AML-193 (cell line): ENCODE data around the gene CHPF.

ENCODE experiments used
- DNase-seq, 2 experiments: peaks; one replicate each; lab custom pipeline; 2025; lab: John Stamatoyannopoulos, UW

CHPF gene

GRCh38 chr2:219551441-219552381, 8.1 kb upstream of the CHPF start:
- no peak for DNase-seq

- DNase-seq: no peak
These were observed 6.0 kb upstream of the CHPF start for GRCh38 chr2:219549619-219550018.

- no peak for DNase-seq
These were observed 5.4 kb upstream of the CHPF start for GRCh38 chr2:219548990-219549389.

DNA sequence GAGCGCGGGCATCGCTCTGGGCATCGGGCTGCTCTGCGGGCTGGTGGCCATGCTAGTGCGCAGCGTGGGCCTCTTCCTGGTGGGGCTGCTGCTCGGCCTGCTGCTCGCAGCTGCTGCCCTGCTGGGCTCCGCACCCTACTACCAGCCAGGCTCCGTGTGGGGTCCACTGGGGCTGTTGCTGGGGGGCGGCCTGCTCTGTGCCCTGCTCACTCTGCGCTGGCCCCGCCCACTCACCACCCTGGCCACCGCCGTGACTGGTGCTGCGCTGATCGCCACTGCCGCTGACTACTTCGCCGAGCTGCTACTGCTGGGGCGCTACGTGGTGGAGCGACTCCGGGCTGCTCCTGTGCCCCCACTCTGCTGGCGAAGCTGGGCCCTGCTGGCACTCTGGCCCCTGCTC, 4.0 kb upstream of the CHPF start:
- no peak for DNase-seq

GRCh38 chr2:219545943-219546352, 2.3 kb upstream of the CHPF start:
- no peak for DNase-seq

DNA sequence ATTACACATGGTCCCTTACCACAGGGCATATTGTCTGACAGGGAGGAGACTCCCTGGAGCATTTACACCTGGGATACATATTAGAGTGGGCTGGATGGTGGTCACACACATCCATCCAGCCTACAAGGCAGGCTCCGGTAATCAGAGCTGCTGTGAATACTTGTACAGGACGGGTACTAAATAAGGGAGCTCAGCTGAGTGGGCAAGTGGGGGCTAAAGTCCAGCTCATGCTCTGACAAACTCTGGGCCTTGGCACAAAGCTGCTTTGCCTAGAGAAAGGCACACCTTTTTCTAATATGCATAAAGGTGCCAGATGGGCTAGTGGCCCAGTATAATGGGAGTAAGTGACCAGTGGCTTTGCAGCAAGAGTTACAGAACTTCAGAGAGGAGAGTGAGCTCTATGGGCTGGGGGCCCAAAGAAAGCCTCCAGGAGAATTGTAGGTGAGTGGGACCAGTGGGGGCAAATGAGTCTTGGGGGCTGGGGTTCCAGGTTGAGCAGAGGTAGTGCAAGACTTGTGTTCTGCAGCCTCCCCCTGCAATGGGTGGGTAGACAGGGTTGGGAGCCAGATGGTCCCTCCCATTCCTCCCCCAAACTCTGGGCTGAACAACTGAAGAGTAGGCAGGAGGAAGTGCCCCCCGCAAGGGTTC, 1.8 kb upstream of the CHPF start:
- DNase-seq: no peak

DNA sequence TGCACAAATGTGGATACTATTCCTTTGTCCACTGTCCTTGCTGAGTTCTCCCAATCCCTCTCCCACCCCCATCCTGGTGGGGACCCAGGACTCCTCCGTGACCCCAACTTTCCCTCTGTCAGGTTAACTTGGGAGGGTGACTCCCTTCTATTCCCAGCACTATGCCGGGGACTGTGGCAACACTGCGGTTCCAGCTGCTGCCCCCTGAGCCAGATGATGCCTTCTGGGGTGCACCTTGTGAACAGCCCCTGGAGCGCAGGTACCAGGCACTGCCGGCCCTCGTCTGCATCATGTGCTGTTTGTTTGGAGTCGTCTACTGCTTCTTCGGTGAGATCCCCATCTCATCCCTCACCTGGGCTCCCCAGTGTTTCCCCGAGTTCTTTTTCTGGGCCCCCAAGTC, 958 bp upstream of the CHPF start:
- no peak for DNase-seq

DNA sequence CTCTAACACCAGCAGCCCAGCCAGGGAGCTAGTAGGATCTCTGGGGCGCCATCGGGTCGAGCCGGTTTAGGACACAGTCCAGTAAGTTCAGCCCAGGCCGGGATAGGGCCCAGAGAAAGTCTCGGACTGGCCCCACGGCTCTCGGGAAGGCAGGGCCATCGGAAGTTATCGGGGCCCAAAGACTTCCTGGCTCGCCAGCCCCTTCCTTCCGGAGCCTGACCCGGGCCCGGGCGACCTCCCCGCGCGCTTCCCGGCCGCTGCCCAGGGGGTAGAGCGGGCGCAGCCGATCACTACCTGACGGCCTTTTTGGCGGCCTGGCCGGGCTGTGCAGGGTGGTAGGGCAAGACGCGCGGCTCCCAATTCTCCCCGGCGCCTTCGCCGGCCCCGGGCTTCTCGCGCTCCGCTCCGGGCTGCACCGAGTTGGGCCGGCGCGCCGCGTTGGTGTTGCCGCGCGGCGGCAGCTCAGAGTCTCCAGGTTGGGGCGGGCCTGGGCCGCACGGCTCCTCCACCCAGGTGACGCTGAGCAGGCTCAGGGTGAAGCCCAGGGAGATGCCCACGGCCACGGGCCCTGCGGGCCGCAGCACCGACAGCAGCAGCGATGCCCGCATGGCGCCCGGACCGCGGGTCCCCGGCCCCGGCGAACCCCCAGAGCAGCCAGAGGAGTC, 546 bp downstream of the CHPF start:
- DNase-seq: no peak

DNA sequence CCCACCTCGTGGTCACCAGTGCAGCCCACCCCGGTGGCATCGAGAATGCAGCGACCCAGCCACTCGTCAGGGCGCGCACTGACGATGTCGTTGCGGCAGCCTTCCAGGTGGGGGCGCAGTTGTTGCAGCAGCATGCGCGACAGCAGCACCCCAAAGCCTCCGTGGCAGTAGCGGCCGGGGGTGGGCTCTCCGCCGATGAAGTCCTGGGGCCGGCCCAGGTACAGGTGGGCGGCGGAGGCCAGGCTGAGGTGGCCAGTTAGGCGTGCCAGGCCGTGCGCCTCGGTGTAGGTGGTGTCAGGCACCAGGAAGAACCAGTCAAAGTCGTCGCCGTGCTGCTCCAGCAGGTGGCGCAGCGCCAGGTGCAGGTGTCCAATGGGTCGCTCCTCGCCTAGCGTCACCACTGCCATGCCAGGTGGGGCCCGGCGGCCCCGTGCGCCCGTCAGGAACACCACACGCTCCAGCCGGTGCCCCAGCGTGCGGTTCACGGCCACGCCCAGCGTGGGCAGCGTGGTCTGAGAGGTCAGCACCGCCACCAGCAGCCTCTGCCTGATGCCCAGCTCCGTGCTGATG, 1.9 kb downstream of the CHPF start:
- peak; percentile 51 to 54 for DNase-seq

DNA sequence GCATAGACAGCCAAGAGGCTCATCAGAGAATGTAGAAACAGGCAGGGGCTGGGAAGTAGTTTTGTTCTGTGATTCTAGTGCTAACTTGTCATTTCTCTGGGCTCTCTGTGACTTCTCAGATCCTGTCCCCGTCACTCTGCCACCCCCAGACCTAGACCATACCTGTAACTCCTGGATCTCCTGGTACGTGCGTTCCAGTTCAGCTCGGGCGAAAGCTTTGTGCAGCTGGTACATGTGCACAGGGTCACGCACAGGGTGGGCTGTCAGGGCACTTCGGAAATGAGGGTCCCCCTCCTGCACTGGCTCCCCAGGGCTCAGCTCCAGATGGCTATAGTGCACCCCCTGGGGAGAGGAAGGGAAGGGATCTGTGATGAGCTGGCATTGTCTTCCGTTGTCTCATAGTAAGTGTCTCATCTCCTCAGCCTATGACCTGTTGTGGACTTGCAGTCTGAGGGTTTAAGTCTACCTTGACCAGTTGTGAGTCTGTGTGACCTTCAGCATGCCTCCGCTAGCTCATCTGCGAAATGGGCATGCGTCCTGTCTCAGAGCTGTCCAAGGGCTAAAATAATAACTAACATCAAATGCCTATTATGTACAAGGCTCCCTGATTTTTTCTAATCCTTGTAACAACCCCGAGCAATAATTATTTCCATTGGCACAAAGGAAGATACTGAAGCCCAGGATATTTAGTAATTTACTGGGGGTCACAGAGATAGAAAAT, 2.7 kb downstream of the CHPF start:
- DNase-seq: no peak

- no peak for DNase-seq
These were observed 3.5 kb downstream of the CHPF start for GRCh38 chr2:219539926-219540678.

GRCh38 chr2:219538956-219539788, 4.4 kb downstream of the CHPF start:
- DNase-seq: no peak

- DNase-seq: no peak
These were observed 5.1 kb downstream of the CHPF start for GRCh38 chr2:219538504-219538951.

- no peak for DNase-seq
These were observed 5.7 kb downstream of the CHPF start for GRCh38 chr2:219537657-219538488.

- no peak for DNase-seq
These were observed 6.6 kb downstream of the CHPF start for GRCh38 chr2:219536967-219537366.

DNA sequence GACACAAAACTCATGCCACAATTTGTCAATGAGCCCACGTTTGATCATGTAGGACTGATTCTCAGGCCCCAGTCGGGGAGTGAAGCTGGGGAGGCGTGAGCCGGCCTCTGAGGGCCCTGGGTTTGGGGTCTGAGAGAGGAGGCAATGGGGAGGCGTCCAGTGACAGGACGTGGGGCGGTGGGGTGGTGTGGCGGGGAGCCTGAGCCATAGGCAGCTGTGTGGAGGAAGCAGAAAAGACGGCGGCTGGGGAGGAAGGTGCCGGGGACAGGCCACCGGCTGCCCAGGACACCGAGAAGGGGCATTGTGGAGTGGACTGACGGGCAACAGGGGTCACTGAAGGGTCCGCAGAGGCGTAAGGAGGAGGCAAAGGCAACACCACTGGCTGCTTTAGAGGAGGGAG, 7.2 kb downstream of the CHPF start:
- no peak for DNase-seq

GRCh38 chr2:219533930-219534661, 9.5 kb downstream of the CHPF start:
- DNase-seq: no peak

GRCh38 chr2:219532378-219532649, 11.3 kb downstream of the CHPF start:
- no peak for DNase-seq
